ENCODE measurements around the gene TSPO. TPM values are rescaled to one million over a fixed set of nuclear protein-coding genes. Genes with fewer than 3 reads are reported as not detected.

Gene TSPO
- total and polyA plus RNA-seq, 8 donors: 198 to 489 (median 380) TPM

- no peaks in the 10 kb centered on the region for H3K4me1 ChIP-seq
- peaks cover 0 to 25% (median 6%) of the 10 kb centered on the region in 3 donors for H3K27me3 ChIP-seq
- 86 to 92% (median 89%) methylated on average over 28 to 34 of the region's 34 CpGs for WGBS, 5 donors
- intact Hi-C loops (cut with DNase I; ENCODE audit: low total_unique reads): no loop called here
- H3K9me3 ChIP-seq: no peaks in the 10 kb centered on the region
- no peak for TF ChIP-seq CTCF (IDR thresholded peaks at IDR 0.05)
- DNase-seq: no peak
- peaks cover 0 to 4% (median 0%) of the 10 kb centered on the region in 4 donors for H3K36me3 ChIP-seq
- no peak overlapping the region for H3K4me3 ChIP-seq
- no peak overlapping the region for H3K27ac ChIP-seq
Observed at GRCh38 chr22:43210631-43211515, 59.5 kb downstream of the TSPO start.

- intact Hi-C loops (cut with DNase I; ENCODE audit: low total_unique reads): no loop called here
- no peak overlapping the region for H3K4me3 ChIP-seq
- H3K4me1 ChIP-seq: no peaks in the 10 kb centered on the region
- no peaks in the 10 kb centered on the region for H3K9me3 ChIP-seq
- H3K27ac ChIP-seq: no peak overlapping the region
- no peak for TF ChIP-seq POLR2A (IDR thresholded peaks at IDR 0.05)
- peaks cover 0 to 17% (median 6%) of the 10 kb centered on the region in 3 donors for H3K27me3 ChIP-seq
- WGBS, 5 donors: 82 to 88% (median 84%) methylated on average over 10 to 13 of the region's 13 CpGs
- H3K36me3 ChIP-seq: peaks cover 0 to 4% (median 0%) of the 10 kb centered on the region in 4 donors
- DNase-seq: no peak
Observed at GRCh38 chr22:43211941-43212433, 60.6 kb downstream of the TSPO start.

GRCh38 chr22:43212434-43212952 is 61.1 kb downstream of the TSPO start:
- Histone ChIP-seq H3K4me1 (no peaks in the 10 kb centered on the region), H3K9me3 (no peaks in the 10 kb centered on the region), H3K4me3 (no peak overlapping the region), H3K27me3 (peaks cover 0 to 12% (median 6%) of the 10 kb centered on the region in 3 donors), H3K36me3 (peaks cover 0 to 6% (median 0%) of the 10 kb centered on the region in 4 donors), H3K27ac (no peak overlapping the region)
- DNase-seq: no peak
- intact Hi-C loops (cut with DNase I; ENCODE audit: low total_unique reads): no loop called here
- TF ChIP-seq POLR2AphosphoS5 (IDR thresholded peaks at IDR 0.05): no peak
- no peak for TF ChIP-seq POLR2A (IDR thresholded peaks at IDR 0.05)
- TF ChIP-seq EP300 (IDR thresholded peaks at IDR 0.05): no peak
- no peak for TF ChIP-seq CTCF (IDR thresholded peaks at IDR 0.05)
- WGBS, 5 donors: 84 to 89% (median 87%) methylated on average over 14 to 23 of the region's 23 CpGs

Other genes starting within 250 kb of the TSPO start
- gene PACSIN2, start 136.4 kb upstream of the TSPO start, total RNA-seq: 100 to 1,000 TPM in 2 of 5 donors, 10 to 100 TPM in 3; 69.8 to 154 (median 87.9) TPM
- gene PACSIN2, start 136.4 kb upstream of the TSPO start, polyA plus RNA-seq: 10 to 100 TPM; 24.9 to 44.0 (median 34.7) TPM
- gene TTLL1, start 62.2 kb upstream of the TSPO start, total RNA-seq: 10 to 100 TPM in 1 of 5 donors, 1 to 10 TPM in 2, not detected in 2; 3.3 to 16.3 (median 6.5) TPM
- 1 to 10 TPM; 3.8 to 5.8 (median 3.8) TPM for gene TTLL1, start 62.2 kb upstream of the TSPO start, polyA plus RNA-seq
- 10 to 100 TPM in 2 of 5 donors, 1 to 10 TPM in 1, not detected in 2; 2.3 to 29.2 (median 13.5) TPM for gene BIK, start 40.8 kb upstream of the TSPO start, total RNA-seq
- 10 to 100 TPM; 12.8 to 25.5 (median 19.7) TPM for gene BIK, start 40.8 kb upstream of the TSPO start, polyA plus RNA-seq
- 100 to 1,000 TPM in 1 of 5 donors, 10 to 100 TPM in 3, not detected in 1; 11.7 to 197 (median 23.6) TPM for gene MCAT, start 8.2 kb upstream of the TSPO start, total RNA-seq
- 10 to 100 TPM; 17.0 to 24.6 (median 17.8) TPM for gene MCAT, start 8.2 kb upstream of the TSPO start, polyA plus RNA-seq
- 10 to 100 TPM in 4 of 5 donors, 1 to 10 TPM in 1; 4.1 to 64.3 (median 18.7) TPM for gene TTLL12, start 35.6 kb downstream of the TSPO start, total RNA-seq
- gene TTLL12, start 35.6 kb downstream of the TSPO start, polyA plus RNA-seq: 10 to 100 TPM; 27.6 to 45.3 (median 32.7) TPM
- gene SCUBE1, start 191.8 kb downstream of the TSPO start, total RNA-seq: 1 to 10 TPM; 1.2 to 8.0 (median 2.3) TPM
- 1 to 10 TPM in 1 of 3 donors, under 1 TPM in 2; 0.31 to 3.0 (median 0.62) TPM for gene SCUBE1, start 191.8 kb downstream of the TSPO start, polyA plus RNA-seq